GM23248 (cell line): ENCODE data around the gene DCUN1D2.

Experiments
- EZH2 ChIP-seq: fragments of 200-600 bp; sonication (generic); IDR thresholded peaks from 2 replicates; pipeline ENCODE4 v1.6.1; 2018; ENCODE audit warnings: antibody characterized with exemption, mild to moderate bottlenecking; ENCODE audit not compliant: insufficient read depth, poor library complexity, severe bottlenecking
- EZH2phosphoT487 ChIP-seq: fragments of 200-600 bp; sonication (generic); IDR thresholded peaks from 2 replicates; pipeline ENCODE4 v1.6.1; 2018; ENCODE audit warnings: antibody characterized with exemption, moderate library complexity, mild to moderate bottlenecking, low read depth; ENCODE audit not compliant: insufficient read depth

- TF ChIP-seq EZH2 (no peak), EZH2phosphoT487 (no peak)
Observed at GRCh38 chr13:113432506-113433270, 57.8 kb downstream of the DCUN1D2 start.
